Rectal smooth muscle tissue (tissue), 1 donor: ENCODE measurements around the gene KDM2A.

ENCODE experiments used
- H3K27ac ChIP-seq: one replicate; pipeline ENCODE4 v1.7.0; 2013; ENCODE audit warnings: low read depth, low read length, inconsistent platforms
- H3K27me3 ChIP-seq: one replicate; pipeline ENCODE4 v1.7.0; 2013; ENCODE audit warnings: low read length; ENCODE audit not compliant: control insufficient read depth, insufficient read depth
- H3K36me3 ChIP-seq: one replicate; pipeline ENCODE4 v1.7.0; 2013; ENCODE audit warnings: low read length; ENCODE audit not compliant: control insufficient read depth, insufficient read depth
- H3K4me1 ChIP-seq: one replicate; pipeline ENCODE4 v1.7.0; 2013; ENCODE audit warnings: low read length; ENCODE audit not compliant: control insufficient read depth, insufficient read depth
- H3K4me3 ChIP-seq: one replicate; pipeline ENCODE4 v1.7.0; 2013; ENCODE audit warnings: low read length
- H3K9ac ChIP-seq: one replicate; pipeline ENCODE4 v1.7.0; 2013; ENCODE audit warnings: low read length

KDM2A gene

DNA sequence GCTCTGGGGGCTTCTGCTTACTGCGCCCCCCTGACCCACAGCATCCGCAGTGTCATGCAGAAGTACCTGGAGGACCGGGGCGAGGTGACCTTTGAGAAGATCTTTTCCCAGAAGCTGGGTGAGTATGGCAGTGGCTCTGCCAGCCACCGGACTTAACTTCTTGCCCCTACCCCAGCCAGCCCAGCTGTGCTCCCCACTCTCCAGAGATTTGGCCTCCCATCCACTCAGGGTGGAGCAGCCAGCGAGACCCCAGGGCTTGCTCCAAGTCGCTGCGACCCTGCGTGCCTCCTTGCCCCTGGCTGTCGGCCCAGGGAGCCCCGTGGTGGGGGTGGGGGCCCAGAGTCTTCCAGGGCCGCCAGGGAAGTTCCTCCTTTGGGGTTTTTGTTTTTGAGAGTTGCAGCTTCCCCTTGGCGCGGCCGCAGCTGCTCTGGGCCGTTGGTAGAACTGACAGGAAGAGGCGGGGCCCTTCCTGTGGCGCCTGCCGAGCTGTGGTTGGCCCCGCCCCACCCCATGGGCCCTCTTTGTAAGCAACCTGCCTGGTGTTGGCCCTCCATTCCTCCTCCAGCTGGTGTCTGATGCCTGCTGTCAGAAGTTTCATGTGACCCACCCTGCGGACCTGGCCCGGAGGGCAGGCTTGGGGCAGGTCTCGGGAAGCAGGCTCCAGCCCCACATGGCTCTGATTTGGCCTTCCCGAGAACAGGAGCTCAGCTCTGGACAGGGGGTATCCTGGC is 158.3 kb downstream of the KDM2A start:
- peak overlapping the region; percentile 35 for H3K9ac ChIP-seq
- H3K4me3 ChIP-seq: peak overlapping the region; percentile 42
- H3K36me3 ChIP-seq: peaks cover 27% of the 10 kb centered on the region
- H3K27me3 ChIP-seq: no peaks in the 10 kb centered on the region
- H3K4me1 ChIP-seq: peaks cover 20% of the 10 kb centered on the region
- H3K27ac ChIP-seq: peak overlapping the region; percentile 74

DNA sequence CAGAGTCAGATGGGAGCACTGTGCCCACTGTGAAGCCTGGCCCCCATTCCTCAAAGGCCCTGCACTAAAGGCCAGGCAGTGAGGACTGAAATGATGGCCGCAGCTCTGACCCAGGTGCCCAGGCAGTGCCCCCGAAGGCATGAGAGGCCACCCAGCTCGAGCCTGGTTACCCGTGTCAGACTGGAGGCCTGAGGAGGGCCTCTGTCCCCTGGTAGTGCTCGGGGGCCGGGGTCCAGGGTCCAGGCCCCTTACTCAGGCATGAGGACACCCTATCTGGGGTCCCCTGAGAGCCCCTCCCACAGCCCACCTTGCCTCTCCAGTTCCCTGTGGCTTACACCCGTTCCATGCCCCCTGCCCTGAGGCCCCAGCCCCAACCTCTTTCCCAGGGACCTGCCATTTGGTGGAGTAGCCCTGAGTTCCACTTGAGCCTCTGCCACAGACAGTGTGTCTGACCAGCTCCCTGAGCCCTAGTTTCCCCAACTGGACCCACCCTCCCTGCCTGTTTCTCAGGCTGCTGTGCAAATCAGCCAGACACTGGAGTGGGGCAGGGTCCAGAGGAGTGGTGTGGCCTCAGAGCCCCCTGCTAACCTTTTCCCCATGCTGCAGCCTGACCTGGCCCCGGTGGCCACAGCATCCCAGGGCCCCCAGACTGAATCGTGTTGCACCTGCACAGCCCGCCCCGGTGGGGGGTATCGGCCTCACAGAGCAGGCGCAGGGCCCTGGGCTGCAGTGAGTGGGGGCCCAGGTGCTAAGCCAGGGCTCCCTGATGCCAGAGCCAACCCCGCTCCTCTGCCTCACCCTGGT is 159.3 kb downstream of the KDM2A start:
- peaks cover 16% of the 10 kb centered on the region for H3K4me1 ChIP-seq
- peaks cover 36% of the 10 kb centered on the region for H3K36me3 ChIP-seq
- H3K27me3 ChIP-seq: no peaks in the 10 kb centered on the region
- peak overlapping the region; percentile 32 for H3K9ac ChIP-seq
- H3K27ac ChIP-seq: peak overlapping the region; percentile 73
- H3K4me3 ChIP-seq: no peak overlapping the region

DNA sequence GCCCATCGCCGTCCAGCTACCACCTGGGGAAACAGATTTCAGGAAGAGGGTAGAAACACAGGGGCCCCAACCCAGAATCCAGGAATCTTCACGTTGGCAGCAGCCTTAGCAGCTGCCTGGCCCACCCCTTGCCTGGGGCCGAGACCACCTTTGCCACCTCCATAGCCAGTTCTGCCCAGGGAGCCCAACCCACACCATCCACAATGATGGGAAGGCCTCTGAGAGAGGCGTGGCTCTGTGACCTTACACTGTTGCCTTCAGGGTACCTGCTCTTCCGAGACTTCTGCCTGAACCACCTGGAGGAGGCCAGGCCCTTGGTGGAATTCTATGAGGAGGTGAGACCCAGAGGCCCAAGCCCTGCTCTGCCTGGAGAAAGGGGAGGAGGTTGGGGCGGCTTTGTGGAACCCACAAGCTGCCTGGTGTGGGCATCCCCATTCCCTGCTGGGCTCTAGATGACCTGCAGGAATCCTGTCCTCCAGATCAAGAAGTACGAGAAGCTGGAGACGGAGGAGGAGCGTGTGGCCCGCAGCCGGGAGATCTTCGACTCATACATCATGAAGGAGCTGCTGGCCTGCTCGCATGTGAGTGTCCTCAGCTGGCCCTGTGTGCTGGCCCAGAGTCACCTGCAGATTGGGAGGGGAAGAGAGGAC is 160.0 kb downstream of the KDM2A start:
- no peaks in the 10 kb centered on the region for H3K27me3 ChIP-seq
- H3K27ac ChIP-seq: no peak overlapping the region
- H3K36me3 ChIP-seq: peaks cover 43% of the 10 kb centered on the region
- peaks cover 16% of the 10 kb centered on the region for H3K4me1 ChIP-seq
- H3K4me3 ChIP-seq: no peak overlapping the region
- H3K9ac ChIP-seq: no peak overlapping the region

DNA sequence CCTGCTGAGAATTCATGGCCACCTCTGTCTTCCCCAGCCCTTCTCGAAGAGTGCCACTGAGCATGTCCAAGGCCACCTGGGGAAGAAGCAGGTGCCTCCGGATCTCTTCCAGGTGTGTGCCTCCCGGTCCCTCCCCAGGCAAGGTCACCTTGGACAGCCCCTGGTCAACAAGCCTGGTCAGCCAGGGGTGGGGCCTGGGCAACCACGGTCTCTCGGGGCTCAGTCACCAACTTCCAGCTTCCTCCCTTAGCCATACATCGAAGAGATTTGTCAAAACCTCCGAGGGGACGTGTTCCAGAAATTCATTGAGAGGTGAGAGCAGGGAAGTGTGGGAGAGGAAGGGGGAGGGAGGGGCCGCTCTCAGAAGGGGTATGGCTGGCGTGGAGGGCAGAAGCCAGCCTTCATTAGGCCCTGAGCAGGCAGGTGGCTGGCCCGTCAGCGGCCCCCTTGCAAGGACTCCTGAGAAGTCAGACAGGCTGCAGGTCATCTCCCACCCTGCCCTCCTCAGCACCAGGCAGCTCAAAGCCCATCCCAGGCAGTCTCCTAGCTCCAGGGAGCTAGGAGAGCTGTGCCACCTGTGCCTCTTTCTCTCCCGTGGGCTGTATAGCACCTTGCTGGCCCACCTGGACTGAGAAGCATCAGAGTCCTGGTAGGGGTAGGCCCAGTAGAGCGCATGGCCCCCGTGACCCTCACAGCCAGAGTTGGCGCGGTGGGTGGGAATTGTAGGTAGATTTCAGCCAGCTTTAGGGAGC is 160.7 kb downstream of the KDM2A start:
- H3K9ac ChIP-seq: no peak overlapping the region
- peaks cover 45% of the 10 kb centered on the region for H3K36me3 ChIP-seq
- peaks cover 16% of the 10 kb centered on the region for H3K4me1 ChIP-seq
- H3K4me3 ChIP-seq: no peak overlapping the region
- no peaks in the 10 kb centered on the region for H3K27me3 ChIP-seq
- no peak overlapping the region for H3K27ac ChIP-seq

DNA sequence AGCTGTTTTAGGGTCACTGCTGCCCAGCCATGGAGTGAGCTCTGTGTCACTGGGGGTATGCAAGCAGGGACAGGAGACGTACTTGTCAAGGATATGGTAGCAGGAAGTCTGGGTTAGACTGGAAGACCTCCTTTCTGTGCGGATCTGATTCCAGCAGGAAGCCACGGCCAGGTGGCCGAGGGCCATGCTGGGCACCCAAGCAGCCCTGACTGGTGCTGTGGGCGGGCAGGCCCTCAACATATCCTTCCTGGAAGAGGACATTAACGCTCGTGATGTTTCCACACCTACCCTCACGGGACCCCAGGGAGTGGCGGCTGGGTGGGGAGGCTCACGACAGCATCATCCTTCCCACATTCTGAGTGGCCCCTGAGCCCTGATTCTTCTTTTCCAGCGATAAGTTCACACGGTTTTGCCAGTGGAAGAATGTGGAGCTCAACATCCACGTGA is 161.3 kb downstream of the KDM2A start:
- Histone ChIP-seq H3K36me3 (peaks cover 45% of the 10 kb centered on the region), H3K4me3 (no peak overlapping the region), H3K27ac (no peak overlapping the region), H3K27me3 (no peaks in the 10 kb centered on the region), H3K9ac (no peak overlapping the region), H3K4me1 (peaks cover 16% of the 10 kb centered on the region)

DNA sequence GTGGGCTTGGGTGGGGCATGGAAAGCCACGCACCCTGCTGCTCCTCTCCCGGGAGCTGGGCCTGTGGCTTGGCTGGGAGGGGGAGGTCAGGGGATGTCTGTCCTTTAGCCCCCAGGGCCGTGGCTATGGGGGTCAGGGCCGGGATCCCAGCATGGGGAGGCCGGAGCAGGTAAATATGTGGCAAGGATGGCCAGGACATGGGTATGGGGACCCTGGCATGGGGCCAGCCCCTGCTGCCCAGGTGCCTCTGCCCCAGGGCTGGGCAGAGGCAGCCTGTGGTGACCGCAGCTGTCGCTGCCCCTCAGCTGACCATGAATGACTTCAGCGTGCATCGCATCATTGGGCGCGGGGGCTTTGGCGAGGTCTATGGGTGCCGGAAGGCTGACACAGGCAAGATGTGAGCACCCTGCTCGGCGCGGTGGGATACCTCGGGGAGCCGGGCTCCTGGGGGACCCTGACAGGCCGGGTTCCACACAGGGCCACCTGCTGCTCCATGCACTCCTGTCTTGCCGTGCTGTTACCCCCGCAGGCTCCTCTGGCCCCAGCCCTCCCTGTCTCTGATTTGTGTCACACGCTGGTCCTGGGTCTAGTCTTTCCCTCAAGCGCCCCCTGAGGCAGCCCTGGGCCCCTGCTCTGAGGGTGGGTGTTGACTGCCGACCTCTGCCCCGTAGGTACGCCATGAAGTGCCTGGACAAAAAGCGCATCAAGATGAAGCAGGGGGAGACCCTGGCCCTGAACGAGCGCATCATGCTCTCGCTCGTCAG is 161.9 kb downstream of the KDM2A start:
- peaks cover 16% of the 10 kb centered on the region for H3K4me1 ChIP-seq
- H3K9ac ChIP-seq: no peak overlapping the region
- no peak overlapping the region for H3K4me3 ChIP-seq
- H3K27ac ChIP-seq: no peak overlapping the region
- no peaks in the 10 kb centered on the region for H3K27me3 ChIP-seq
- peaks cover 49% of the 10 kb centered on the region for H3K36me3 ChIP-seq

DNA sequence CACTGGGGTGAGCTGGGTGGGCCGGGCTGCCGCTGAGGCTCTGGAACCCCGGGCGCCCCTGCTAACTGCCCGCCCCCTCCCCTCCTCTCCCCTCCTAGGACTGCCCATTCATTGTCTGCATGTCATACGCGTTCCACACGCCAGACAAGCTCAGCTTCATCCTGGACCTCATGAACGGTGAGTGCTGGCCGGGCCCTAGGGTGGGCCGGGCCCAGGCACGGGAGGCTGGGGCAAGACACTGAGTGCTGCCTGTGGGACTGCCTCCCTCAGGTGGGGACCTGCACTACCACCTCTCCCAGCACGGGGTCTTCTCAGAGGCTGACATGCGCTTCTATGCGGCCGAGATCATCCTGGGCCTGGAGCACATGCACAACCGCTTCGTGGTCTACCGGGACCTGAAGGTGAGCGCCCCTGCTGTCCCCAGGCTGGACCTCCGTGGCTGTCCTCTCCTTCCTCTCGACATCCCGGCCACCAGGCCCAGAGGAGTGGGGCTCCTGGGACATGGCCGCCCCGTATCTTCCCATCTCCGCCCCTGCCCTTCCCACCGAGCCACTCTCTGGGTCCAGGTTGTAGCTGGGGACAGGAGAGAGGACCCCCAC is 162.6 kb downstream of the KDM2A start:
- Histone ChIP-seq H3K4me3 (no peak overlapping the region), H3K36me3 (peaks cover 52% of the 10 kb centered on the region), H3K9ac (no peak overlapping the region), H3K27ac (no peak overlapping the region), H3K27me3 (no peaks in the 10 kb centered on the region), H3K4me1 (peaks cover 14% of the 10 kb centered on the region)

DNA sequence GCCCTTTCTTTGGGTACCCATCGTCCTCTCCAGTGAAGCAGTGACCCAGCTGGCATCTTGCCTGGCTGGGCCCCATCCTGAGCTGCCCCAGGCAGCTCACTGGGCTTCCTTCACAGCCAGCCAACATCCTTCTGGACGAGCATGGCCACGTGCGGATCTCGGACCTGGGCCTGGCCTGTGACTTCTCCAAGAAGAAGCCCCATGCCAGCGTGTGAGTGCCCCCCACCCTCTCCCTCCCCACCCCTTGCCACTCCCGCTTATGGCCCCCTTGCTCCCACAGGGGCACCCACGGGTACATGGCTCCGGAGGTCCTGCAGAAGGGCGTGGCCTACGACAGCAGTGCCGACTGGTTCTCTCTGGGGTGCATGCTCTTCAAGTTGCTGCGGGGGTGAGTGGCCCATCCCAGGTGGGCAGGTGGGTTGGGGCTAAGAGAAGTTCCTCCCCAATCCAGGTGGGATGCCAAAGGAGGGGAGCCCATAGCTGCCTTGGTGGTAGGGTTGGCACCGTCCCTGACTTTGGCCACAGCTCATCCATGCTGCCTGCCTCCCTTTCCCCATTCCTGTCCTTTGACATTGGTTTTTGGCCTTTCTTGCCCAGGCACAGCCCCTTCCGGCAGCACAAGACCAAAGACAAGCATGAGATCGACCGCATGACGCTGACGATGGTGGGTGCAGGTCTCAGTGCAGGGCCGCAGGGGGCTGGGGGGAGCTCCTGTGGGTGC is 163.3 kb downstream of the KDM2A start:
- no peaks in the 10 kb centered on the region for H3K27me3 ChIP-seq
- H3K27ac ChIP-seq: no peak overlapping the region
- no peak overlapping the region for H3K4me3 ChIP-seq
- H3K36me3 ChIP-seq: peaks cover 52% of the 10 kb centered on the region
- peaks cover 8% of the 10 kb centered on the region for H3K4me1 ChIP-seq
- no peak overlapping the region for H3K9ac ChIP-seq

DNA sequence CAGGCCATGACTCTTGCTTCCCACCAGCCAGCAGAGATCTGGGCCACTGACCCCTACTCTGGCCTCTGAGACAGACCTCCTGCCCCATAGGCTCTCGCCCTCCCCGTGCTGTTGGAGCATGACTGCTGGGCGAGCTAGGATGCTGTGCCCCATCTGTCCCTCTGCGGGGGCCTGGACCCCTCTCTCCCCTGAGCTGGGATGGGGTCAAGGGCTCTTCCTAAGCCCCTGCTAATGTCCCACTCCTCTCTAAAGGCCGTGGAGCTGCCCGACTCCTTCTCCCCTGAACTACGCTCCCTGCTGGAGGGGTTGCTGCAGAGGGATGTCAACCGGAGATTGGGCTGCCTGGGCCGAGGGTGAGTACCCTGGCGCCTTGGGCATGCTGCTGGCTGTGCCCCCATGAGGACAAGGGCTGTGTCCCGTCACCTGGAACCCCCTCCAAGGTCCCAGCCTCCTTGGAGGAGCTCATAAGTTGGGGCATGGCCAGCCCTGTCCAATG is 163.9 kb downstream of the KDM2A start:
- Histone ChIP-seq H3K4me1 (peaks cover 10% of the 10 kb centered on the region), H3K9ac (no peak overlapping the region), H3K4me3 (no peak overlapping the region), H3K27ac (no peak overlapping the region), H3K36me3 (peaks cover 52% of the 10 kb centered on the region), H3K27me3 (no peaks in the 10 kb centered on the region)

DNA sequence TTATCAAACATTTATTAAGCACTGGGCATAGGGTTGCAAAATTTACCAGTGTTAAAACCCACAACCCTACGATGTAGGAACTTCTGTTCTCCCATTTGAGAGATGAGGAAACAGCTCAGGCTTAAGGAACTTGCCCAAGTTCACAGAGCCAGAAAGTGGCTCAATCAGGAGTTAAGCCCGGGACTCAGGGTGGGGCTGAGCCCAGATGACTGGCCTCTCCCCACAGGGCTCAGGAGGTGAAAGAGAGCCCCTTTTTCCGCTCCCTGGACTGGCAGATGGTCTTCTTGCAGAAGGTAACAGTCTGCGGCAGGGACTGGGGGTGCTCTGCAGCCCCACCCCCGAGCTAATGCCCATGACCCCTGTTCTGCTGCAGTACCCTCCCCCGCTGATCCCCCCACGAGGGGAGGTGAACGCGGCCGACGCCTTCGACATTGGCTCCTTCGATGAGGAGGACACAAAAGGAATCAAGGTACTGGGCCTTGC is 164.5 kb downstream of the KDM2A start:
- Histone ChIP-seq H3K36me3 (peaks cover 52% of the 10 kb centered on the region), H3K4me3 (no peak overlapping the region), H3K27ac (no peak overlapping the region), H3K27me3 (no peaks in the 10 kb centered on the region), H3K9ac (no peak overlapping the region), H3K4me1 (peaks cover 10% of the 10 kb centered on the region)
